AG09309 (cell line): Measurements from ENCODE around the gene WWC1.
A peak's percentile ranks its signal among the peaks of the same experiment; 100 is the strongest.
"Not testable (repeated sequence)": the region's sequence is repeated elsewhere in the genome, so short reads cannot be mapped to it uniquely, and the experiment has no call there.

Experiments
- DNase-seq: peaks from one replicate; pipeline ENCODE4 v3.0.0-alpha.2; 2010; ENCODE audit warnings: low read depth
- H3K4me3 ChIP-seq: 2 replicates; pipeline ENCODE4 v1.5.1; 2011; ENCODE audit warnings: mild to moderate bottlenecking, low read depth, low read length, moderate library complexity; ENCODE audit not compliant: control insufficient read depth
- CTCF ChIP-seq: IDR thresholded peaks from 2 replicates; pipeline ENCODE4 v1.5.1; 2011; ENCODE audit warnings: mild to moderate bottlenecking, low read depth, low read length, inconsistent platforms; ENCODE audit not compliant: insufficient read depth, control insufficient read depth; ENCODE audit errors: missing control alignments

Gene WWC1

GRCh38 chr5:168285696-168286095 is 5.7 kb upstream of the WWC1 start:
- H3K4me3 ChIP-seq: no peak overlapping the region
- no peak for DNase-seq
- TF ChIP-seq CTCF: no peak

GRCh38 chr5:168286386-168286785 is 5.1 kb upstream of the WWC1 start:
- no peak for TF ChIP-seq CTCF
- no peak for DNase-seq
- no peak overlapping the region for H3K4me3 ChIP-seq

- not testable (repeated sequence) for DNase-seq, H3K4me3 ChIP-seq
Observed at GRCh38 chr5:168286863-168287262, 4.6 kb upstream of the WWC1 start.

- no peak overlapping the region for H3K4me3 ChIP-seq
- TF ChIP-seq CTCF: no peak
- DNase-seq: no peak
Observed at GRCh38 chr5:168287362-168287761, 4.1 kb upstream of the WWC1 start.

- no peak overlapping the region for H3K4me3 ChIP-seq
- no peak for TF ChIP-seq CTCF
Observed at GRCh38 chr5:168288349-168289245, 2.8 kb upstream of the WWC1 start.

GRCh38 chr5:168290902-168291341 is 523 bp upstream of the WWC1 start:
- no peak for TF ChIP-seq CTCF
- H3K4me3 ChIP-seq: no peak overlapping the region; the same call in 1 of the 2 replicates
- no peak for DNase-seq

More at GRCh38 chr5:168288349-168289245, 2.8 kb upstream of the WWC1 start:
- DNase-seq: no peak

- DNase-seq: no peak
- peak overlapping the region; percentile 42 for H3K4me3 ChIP-seq
Observed at GRCh38 chr5:168291964-168292785, 730 bp downstream of the WWC1 start.

More at GRCh38 chr5:168291964-168292785, 730 bp downstream of the WWC1 start:
- no peak for TF ChIP-seq CTCF
